ENCODE results near the gene POLR2L.

POLR2L gene

DNA sequence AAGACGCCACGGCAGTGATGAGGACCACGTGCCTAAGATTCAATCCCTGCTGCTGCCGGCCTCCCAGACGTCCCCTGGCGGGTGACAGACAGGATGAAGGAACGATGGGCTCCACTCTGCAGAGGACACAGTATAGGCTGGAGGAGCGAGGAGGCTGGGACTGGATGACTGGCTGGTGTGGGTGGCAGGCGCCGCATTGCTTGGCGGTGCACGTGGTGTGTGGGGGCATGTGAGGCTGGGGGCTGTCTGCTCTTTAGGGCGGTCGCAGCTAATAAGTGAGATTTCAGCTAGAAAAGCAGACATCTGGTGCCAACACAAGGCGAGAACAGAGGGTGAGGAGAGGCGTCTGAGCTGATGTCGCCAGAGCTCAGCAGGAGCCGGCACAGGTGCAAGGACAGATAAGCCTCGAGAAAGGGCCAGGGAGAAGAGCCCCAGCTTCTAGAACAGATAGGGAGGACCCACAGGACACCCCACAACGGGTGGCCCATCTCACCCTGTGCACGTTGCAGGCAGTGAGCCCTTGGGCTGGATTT lies 33.5 kb upstream of the POLR2L start:
- Mint-ChIP-seq H3K9me3 (no peaks in the 10 kb centered on the region), H3K36me3 (ENCODE audit: low read depth) (peaks cover 100% of the 10 kb centered on the region), H3K27me3 (no peaks in the 10 kb centered on the region), H3K4me1 (ENCODE audit: low read depth) (peaks cover 15% of the 10 kb centered on the region), H3K4me3 (no peak overlapping the region), H3K27ac (no peak overlapping the region)
- intact Hi-C loops (cut with micrococcal nuclease), result no loop called here

DNA sequence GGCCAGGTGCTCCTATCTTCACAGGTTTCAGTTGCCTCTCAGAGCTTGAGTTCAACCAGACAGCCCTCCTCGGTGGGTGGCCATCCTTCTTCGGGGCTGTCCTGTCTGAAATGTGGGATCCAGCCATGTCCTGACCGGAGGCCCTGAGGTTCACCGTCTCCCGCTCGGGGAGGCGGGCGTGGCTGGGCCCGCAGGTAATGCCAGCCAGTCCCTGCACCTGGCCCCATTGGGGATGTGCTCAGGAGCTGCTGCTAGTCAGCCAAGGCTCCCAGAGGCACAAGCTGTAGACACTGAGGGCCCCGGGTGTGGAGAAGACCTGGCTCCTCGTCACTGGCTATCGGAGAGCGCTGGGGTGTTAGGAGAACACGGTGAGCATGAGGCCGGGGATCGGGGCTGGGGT lies 32.9 kb upstream of the POLR2L start:
- intact Hi-C loops (cut with micrococcal nuclease), result no loop called here
- Mint-ChIP-seq H3K27me3 (no peaks in the 10 kb centered on the region), H3K36me3 (ENCODE audit: low read depth) (peaks cover 97% of the 10 kb centered on the region), H3K4me1 (ENCODE audit: low read depth) (peaks cover 15% of the 10 kb centered on the region), H3K4me3 (no peak overlapping the region), H3K27ac (no peak overlapping the region), H3K9me3 (no peaks in the 10 kb centered on the region)

DNA sequence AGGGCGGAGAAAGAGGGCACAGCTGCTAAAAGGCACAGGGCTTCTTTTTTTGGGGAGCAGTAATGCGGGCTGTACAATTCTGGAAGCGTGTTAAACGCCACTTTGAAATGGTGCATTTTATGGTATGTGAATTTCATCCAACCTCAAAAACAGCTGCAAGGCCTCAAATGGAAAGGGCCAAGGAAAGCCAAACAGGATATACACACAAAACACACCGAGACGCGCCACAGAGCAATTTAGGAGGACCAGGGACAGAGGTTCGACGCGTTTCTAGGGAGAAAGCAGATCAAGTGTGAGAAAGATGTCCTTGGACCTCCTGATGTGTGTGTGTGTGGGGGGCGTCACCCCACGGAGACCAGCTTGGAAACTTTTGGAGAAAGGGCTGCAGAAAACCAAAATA lies 31.4 kb upstream of the POLR2L start:
- Mint-ChIP-seq H3K27me3 (no peaks in the 10 kb centered on the region), H3K4me3 (no peak overlapping the region), H3K27ac (no peak overlapping the region), H3K36me3 (ENCODE audit: low read depth) (peaks cover 97% of the 10 kb centered on the region), H3K9me3 (no peaks in the 10 kb centered on the region), H3K4me1 (ENCODE audit: low read depth) (peaks cover 15% of the 10 kb centered on the region)
- intact Hi-C loops (cut with micrococcal nuclease), result no loop called here

GRCh38 chr11:872799-873198 lies 30.5 kb upstream of the POLR2L start:
- Mint-ChIP-seq H3K27me3 (no peaks in the 10 kb centered on the region), H3K4me3 (no peak overlapping the region), H3K36me3 (ENCODE audit: low read depth) (peaks cover 97% of the 10 kb centered on the region), H3K9me3 (no peaks in the 10 kb centered on the region), H3K27ac (no peak overlapping the region), H3K4me1 (ENCODE audit: low read depth) (peaks cover 22% of the 10 kb centered on the region)
- intact Hi-C loops (cut with micrococcal nuclease), result no loop called here

DNA sequence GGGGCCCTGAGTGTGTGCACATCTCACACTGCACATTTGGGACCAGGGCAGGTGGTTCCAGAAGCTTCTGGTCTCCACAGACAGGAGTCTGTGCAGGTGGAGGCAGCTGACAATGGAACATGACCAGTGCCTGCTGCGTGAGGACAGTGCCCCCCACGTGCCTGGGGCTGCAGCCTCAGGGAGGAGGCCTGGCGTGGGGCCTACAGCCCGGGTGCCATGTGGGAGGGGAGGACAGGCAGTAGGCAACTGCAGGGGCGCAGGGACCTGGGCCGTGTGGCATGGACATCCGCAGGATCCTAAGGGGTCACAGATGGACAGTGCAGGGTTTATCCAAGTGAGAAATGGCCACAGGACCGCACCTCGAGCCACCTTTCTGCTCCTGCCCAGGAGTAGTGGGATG lies 29.1 kb upstream of the POLR2L start:
- no peak overlapping the region for H3K27ac Mint-ChIP-seq
- H3K9me3 Mint-ChIP-seq, result no peaks in the 10 kb centered on the region
- H3K4me1 Mint-ChIP-seq (ENCODE audit: low read depth), result peaks cover 22% of the 10 kb centered on the region
- no peak overlapping the region for H3K4me3 Mint-ChIP-seq
- no peaks in the 10 kb centered on the region for H3K27me3 Mint-ChIP-seq
- H3K36me3 Mint-ChIP-seq (ENCODE audit: low read depth), result peaks cover 97% of the 10 kb centered on the region
- intact Hi-C loops (cut with micrococcal nuclease), result no loop called here

- intact Hi-C loops (cut with micrococcal nuclease), result no loop called here
- H3K9me3 Mint-ChIP-seq, result no peaks in the 10 kb centered on the region
- H3K27me3 Mint-ChIP-seq, result no peaks in the 10 kb centered on the region
- no peak overlapping the region for H3K4me3 Mint-ChIP-seq
- H3K27ac Mint-ChIP-seq, result no peak overlapping the region
- H3K36me3 Mint-ChIP-seq (ENCODE audit: low read depth), result peaks cover 97% of the 10 kb centered on the region
- H3K4me1 Mint-ChIP-seq (ENCODE audit: low read depth), result peaks cover 20% of the 10 kb centered on the region
Observed at GRCh38 chr11:870418-870817, 28.1 kb upstream of the POLR2L start.

DNA sequence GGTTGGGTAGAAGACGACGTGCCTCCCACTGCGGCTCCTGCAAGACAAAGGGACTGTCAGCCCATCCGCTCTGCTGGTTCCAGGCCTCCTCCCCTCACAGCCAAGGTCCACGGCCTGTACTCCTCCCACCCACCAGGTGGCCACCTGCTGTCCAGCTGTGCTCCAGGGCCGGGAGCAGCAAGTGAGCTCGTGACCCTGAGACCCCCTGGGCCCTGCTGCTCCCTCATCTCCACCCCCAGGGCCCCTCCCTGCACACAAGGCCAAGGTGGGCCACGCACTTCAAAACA lies 27.7 kb upstream of the POLR2L start:
- Mint-ChIP-seq H3K27me3 (no peaks in the 10 kb centered on the region), H3K9me3 (no peaks in the 10 kb centered on the region), H3K27ac (no peak overlapping the region), H3K36me3 (ENCODE audit: low read depth) (peaks cover 97% of the 10 kb centered on the region), H3K4me1 (ENCODE audit: low read depth) (peaks cover 20% of the 10 kb centered on the region), H3K4me3 (no peak overlapping the region)
- intact Hi-C loops (cut with micrococcal nuclease), result no loop called here

DNA sequence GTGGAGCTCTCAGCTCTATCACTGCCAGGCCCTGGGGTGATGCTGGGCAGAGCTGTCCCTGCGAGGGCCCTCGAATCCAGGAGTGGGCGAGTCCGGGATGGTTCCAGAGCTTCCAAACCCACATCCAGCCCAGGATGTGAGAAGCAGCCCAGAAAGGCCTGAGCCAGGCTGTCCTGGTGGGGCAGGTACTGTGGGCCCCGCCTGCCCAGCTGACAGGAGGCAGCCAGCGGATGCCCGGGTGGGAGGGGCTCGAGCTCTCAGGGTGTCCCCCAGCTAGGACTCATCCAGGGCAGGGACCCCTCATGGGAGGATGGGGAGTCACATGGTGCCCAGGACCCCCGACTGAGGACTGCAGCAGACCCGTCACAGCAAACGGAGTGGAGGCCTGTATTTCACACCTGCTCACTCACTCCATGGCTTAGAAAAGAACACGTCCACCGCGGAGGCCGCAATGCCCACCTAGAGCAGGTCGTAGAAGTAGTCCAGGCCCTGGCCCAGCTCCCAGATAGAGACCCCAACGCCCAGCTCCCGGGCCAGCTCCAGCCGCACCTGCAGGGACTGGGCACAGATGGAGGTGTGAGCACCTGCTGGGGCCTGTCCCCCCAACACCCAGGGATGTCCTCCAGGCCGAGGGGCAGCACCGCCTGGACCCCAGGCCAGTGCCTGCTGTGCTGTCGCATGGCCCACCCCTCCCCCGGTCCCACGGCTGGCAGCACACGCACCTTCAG lies 27.2 kb upstream of the POLR2L start:
- Mint-ChIP-seq H3K27me3 (no peaks in the 10 kb centered on the region), H3K4me3 (no peak overlapping the region), H3K27ac (no peak overlapping the region), H3K4me1 (ENCODE audit: low read depth) (peaks cover 20% of the 10 kb centered on the region), H3K36me3 (ENCODE audit: low read depth) (peaks cover 97% of the 10 kb centered on the region), H3K9me3 (no peaks in the 10 kb centered on the region)
- intact Hi-C loops (cut with micrococcal nuclease), result no loop called here

DNA sequence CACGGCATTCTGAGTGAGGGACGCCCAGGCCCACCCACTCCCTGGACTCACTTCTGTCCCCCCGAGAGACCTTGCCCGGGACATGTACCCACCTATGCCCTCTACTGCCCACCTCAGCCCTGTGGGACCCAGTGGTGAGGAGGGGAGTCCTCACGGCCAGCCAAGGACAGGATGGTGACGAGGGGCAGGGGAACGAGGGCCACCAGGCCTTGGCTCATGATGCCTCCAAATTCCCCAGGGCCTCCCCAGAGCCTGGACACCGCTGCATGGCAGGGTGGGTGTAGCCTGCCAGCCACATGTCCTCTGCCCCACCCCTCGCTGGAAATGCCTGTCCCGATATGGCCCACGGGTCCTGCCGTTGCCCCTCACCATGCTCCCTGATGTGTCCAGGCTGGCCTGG lies 26.5 kb upstream of the POLR2L start:
- Mint-ChIP-seq H3K27ac (no peak overlapping the region), H3K27me3 (no peaks in the 10 kb centered on the region)
- intact Hi-C loops (cut with micrococcal nuclease), result no loop called here

GRCh38 chr11:868394-868793 lies 26.1 kb upstream of the POLR2L start:
- peaks cover 97% of the 10 kb centered on the region for H3K36me3 Mint-ChIP-seq (ENCODE audit: low read depth)
- intact Hi-C loops (cut with micrococcal nuclease), result no loop called here
- H3K4me3 Mint-ChIP-seq, result no peak overlapping the region
- H3K27ac Mint-ChIP-seq, result no peak overlapping the region
- H3K27me3 Mint-ChIP-seq, result no peaks in the 10 kb centered on the region
- no peaks in the 10 kb centered on the region for H3K9me3 Mint-ChIP-seq
- peaks cover 16% of the 10 kb centered on the region for H3K4me1 Mint-ChIP-seq (ENCODE audit: low read depth)

More for the DNA sequence above, 26.5 kb upstream of the POLR2L start:
- Mint-ChIP-seq H3K36me3 (ENCODE audit: low read depth) (peaks cover 97% of the 10 kb centered on the region), H3K4me3 (no peak overlapping the region), H3K9me3 (no peaks in the 10 kb centered on the region), H3K4me1 (ENCODE audit: low read depth) (peaks cover 20% of the 10 kb centered on the region)

GRCh38 chr11:867856-868358 lies 25.6 kb upstream of the POLR2L start:
- Mint-ChIP-seq H3K4me1 (ENCODE audit: low read depth) (peaks cover 12% of the 10 kb centered on the region), H3K4me3 (no peak overlapping the region), H3K27ac (no peak overlapping the region), H3K36me3 (ENCODE audit: low read depth) (peaks cover 97% of the 10 kb centered on the region), H3K27me3 (no peaks in the 10 kb centered on the region), H3K9me3 (no peaks in the 10 kb centered on the region)
- intact Hi-C loops (cut with micrococcal nuclease), result no loop called here

DNA sequence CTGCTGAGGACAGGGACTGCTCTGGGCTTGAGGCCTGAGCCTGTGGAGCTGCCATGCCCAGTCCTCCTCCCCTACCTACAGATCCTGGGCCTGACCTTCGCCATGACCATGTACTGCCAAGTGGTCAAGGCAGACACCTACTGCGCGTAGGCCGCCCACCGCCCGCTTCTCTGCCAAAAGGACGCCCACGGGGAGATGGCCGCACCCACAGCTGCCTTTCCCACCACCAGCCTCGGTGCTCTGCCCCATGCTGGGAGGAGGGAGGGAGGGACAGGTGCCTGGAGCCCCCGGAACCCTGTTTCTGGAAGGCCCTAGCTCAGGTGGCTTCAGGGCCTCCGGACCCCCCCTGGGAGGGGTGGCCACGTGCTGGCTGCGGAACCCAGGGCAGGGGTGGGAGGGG lies 24.2 kb upstream of the POLR2L start:
- Mint-ChIP-seq H3K27ac (no peak overlapping the region), H3K27me3 (no peaks in the 10 kb centered on the region)
- intact Hi-C loops (cut with micrococcal nuclease), result no loop called here

GRCh38 chr11:865462-866430 lies 23.4 kb upstream of the POLR2L start:
- peak overlapping the region; percentile 59 for H3K27ac Mint-ChIP-seq
- intact Hi-C loops (cut with micrococcal nuclease), result no loop called here
- no peaks in the 10 kb centered on the region for H3K9me3 Mint-ChIP-seq
- H3K36me3 Mint-ChIP-seq (ENCODE audit: low read depth), result peaks cover 98% of the 10 kb centered on the region
- H3K4me1 Mint-ChIP-seq (ENCODE audit: low read depth), result peaks cover 16% of the 10 kb centered on the region
- no peaks in the 10 kb centered on the region for H3K27me3 Mint-ChIP-seq
- no peak overlapping the region for H3K4me3 Mint-ChIP-seq

More for the DNA sequence above, 24.2 kb upstream of the POLR2L start:
- H3K4me3 Mint-ChIP-seq, result no peak overlapping the region
- peaks cover 12% of the 10 kb centered on the region for H3K4me1 Mint-ChIP-seq (ENCODE audit: low read depth)
- H3K36me3 Mint-ChIP-seq (ENCODE audit: low read depth), result peaks cover 97% of the 10 kb centered on the region
- H3K9me3 Mint-ChIP-seq, result no peaks in the 10 kb centered on the region

DNA sequence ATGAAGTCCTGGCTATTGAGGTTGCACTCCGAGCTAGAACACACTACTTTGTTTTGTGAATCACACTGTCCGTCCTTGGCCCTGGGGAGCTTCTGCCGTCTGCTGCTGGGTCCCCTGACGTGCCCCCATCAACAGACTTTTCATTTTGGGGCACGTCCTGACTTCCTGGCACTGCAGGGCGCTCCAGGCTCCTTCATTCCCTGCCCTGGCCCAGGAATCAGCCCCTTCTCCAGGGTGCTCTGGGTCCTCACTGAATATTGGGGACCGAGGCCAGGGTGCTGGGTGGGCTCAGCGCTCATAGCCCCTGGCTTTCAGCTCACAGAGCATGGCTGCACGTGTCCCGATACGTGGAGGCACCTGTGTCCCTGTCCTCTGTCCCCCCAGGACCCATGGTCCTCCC lies 22.6 kb upstream of the POLR2L start:
- Mint-ChIP-seq H3K27ac (peak overlapping the region; percentile 32), H3K36me3 (ENCODE audit: low read depth) (peaks cover 99% of the 10 kb centered on the region), H3K9me3 (no peaks in the 10 kb centered on the region), H3K4me3 (no peak overlapping the region), H3K27me3 (no peaks in the 10 kb centered on the region), H3K4me1 (ENCODE audit: low read depth) (peaks cover 24% of the 10 kb centered on the region)
- intact Hi-C loops (cut with micrococcal nuclease), result no loop called here

Data from dendritic cell treated with granulocyte-macrophage colony-stimulating factor and Interleukin-4, amounts not matched to agents 40 ng/mL and 50 ng/mL, for 4 days (primary cell).